PC-9 (cell line): ENCODE results near the gene COL25A1. TPM values are rescaled to one million over a fixed set of nuclear protein-coding genes. Genes with fewer than 3 reads are reported as not detected.

Source experiments
- BruUV-seq: library from RNA; stranded (reverse); fragments of 400-500 nt; replicated peaks from 2 replicates; lab custom pipeline; 2021; lab: Mats Ljungman, UMichigan
- CTCF ChIA-PET: fragments of 300-600 bp; sonication (Branson Sonifier 250); formaldehyde crosslinking; loops from one replicate; lab custom pipeline; 2022; ENCODE audit warnings: antibody characterized with exemption; lab: Charles Lee
- POLR2A ChIA-PET: fragments of 300-600 bp; sonication (Branson Sonifier 250); formaldehyde crosslinking; loops from one replicate; lab custom pipeline; 2022; ENCODE audit warnings: antibody characterized with exemption; ENCODE audit not compliant: unreplicated experiment; lab: Charles Lee
- DNase-seq, 2 experiments: peaks; one replicate each; pipeline versions ENCODE4 v3.0.0 to v3.0.0-alpha.2; 2015 to 2022; ENCODE audit warnings: mixed read lengths in 1 of 2
- H2AFZ ChIP-seq: fragments of 200-600 bp; sonication (generic); 2 replicates; pipeline ENCODE4 v1.8.1; 2017; ENCODE audit warnings: antibody characterized with exemption
- H3F3A ChIP-seq: fragments of 200-600 bp; sonication (generic); 2 replicates; pipeline ENCODE4 v1.8.1; 2017; ENCODE audit warnings: antibody characterized with exemption, mild to moderate bottlenecking, low read depth; ENCODE audit not compliant: insufficient read depth
- H3K27ac ChIP-seq: fragments of 200-600 bp; sonication (generic); 2 replicates; pipeline ENCODE4 v1.6.1; 2016; ENCODE audit warnings: mixed run types
- H3K27me3 ChIP-seq: fragments of 200-600 bp; sonication (generic); 2 replicates; pipeline ENCODE4 v1.6.1; 2016; ENCODE audit warnings: low read depth, mixed run types; ENCODE audit not compliant: insufficient read depth
- H3K36me3 ChIP-seq: fragments of 200-600 bp; sonication (generic); 2 replicates; pipeline ENCODE4 v1.6.1; 2016; ENCODE audit warnings: low read depth, mixed run types
- H3K4me1 ChIP-seq: fragments of 200-600 bp; sonication (generic); replicated peaks from 2 replicates; pipeline ENCODE4 v1.6.1; 2016; ENCODE audit warnings: mixed run types; ENCODE audit not compliant: insufficient read depth
- H3K4me2 ChIP-seq: fragments of 200-600 bp; sonication (generic); 2 replicates; pipeline ENCODE4 v1.6.1; 2017; ENCODE audit warnings: mixed run types
- H3K4me3 ChIP-seq: fragments of 200-600 bp; sonication (generic); 2 replicates; pipeline ENCODE4 v1.6.1; 2016; ENCODE audit warnings: mixed run types
- H3K79me2 ChIP-seq: fragments of 200-600 bp; sonication (generic); 2 replicates; pipeline ENCODE4 v1.6.1; 2017; ENCODE audit warnings: low read depth, mixed run types
- H3K9me2 ChIP-seq: fragments of 200-600 bp; sonication (generic); 2 replicates; pipeline ENCODE4 v1.8.1; 2017; ENCODE audit warnings: mild to moderate bottlenecking; ENCODE audit not compliant: insufficient read depth
- H3K9me3 ChIP-seq: fragments of 200-600 bp; sonication (generic); 2 replicates; pipeline ENCODE4 v1.8.1; 2016; ENCODE audit warnings: low read depth; ENCODE audit not compliant: insufficient read depth
- H4K20me1 ChIP-seq: fragments of 200-600 bp; sonication (generic); 2 replicates; pipeline ENCODE4 v1.8.1; 2017; ENCODE audit not compliant: insufficient read depth
- CTCF ChIP-seq: fragments of 200-600 bp; sonication (generic); conservative IDR thresholded peaks from 2 replicates; pipeline ENCODE4 v1.6.1; 2017; ENCODE audit warnings: mixed run types, antibody characterized with exemption, mild to moderate bottlenecking, moderate library complexity
- EZH2 ChIP-seq: fragments of 200-600 bp; sonication (generic); IDR thresholded peaks from 2 replicates; pipeline ENCODE4 v1.8.0; 2017; ENCODE audit warnings: antibody characterized with exemption, low read depth
- intact Hi-C: fragments of 100-400 bp; cut with micrococcal nuclease; formaldehyde crosslinking; loops from one replicate; pipeline ENCODE4 v1.10.0; 2022; ENCODE audit not compliant: unreplicated experiment
- total RNA-seq: library from RNA; stranded (reverse); gene quantifications from 2 replicates; pipeline ENCODE4 v1.2.3, GENCODE V29; 2021

The COL25A1 gene
- total RNA-seq, 1 experiment from 2014 or later = not detected

- intact Hi-C loops = no loop called here
- H3K4me1 ChIP-seq = no peaks in the 10 kb centered on the region
- H3K4me3 ChIP-seq = no peak overlapping the region
- no peak overlapping the region for H2AFZ ChIP-seq
- H3K4me2 ChIP-seq = no peak overlapping the region
- no peak overlapping the region for H3K27ac ChIP-seq
- TF ChIP-seq CTCF = no peak
- TF ChIP-seq EZH2 = no peak
- no peaks in the 10 kb centered on the region for H3K79me2 ChIP-seq
- no peaks in the 10 kb centered on the region for H3K9me2 ChIP-seq
- no TSS peak for BruUV-seq
- POLR2A ChIA-PET = no interaction called here
- CTCF ChIA-PET = no interaction called here
- no peaks in the 10 kb centered on the region for H3K27me3 ChIP-seq
- H3F3A ChIP-seq = no peaks in the 10 kb centered on the region
- no peaks in the 10 kb centered on the region for H4K20me1 ChIP-seq
- no peaks in the 10 kb centered on the region for H3K9me3 ChIP-seq
- no peak for DNase-seq
- no peaks in the 10 kb centered on the region for H3K36me3 ChIP-seq
These were observed 237.5 kb downstream of the COL25A1 start for GRCh38 chr4:109065006-109065405.

- no peaks in the 10 kb centered on the region for H3K27me3 ChIP-seq
- no peak for DNase-seq
These were observed 249.2 kb downstream of the COL25A1 start for GRCh38 chr4:109053257-109053656.

DNA sequence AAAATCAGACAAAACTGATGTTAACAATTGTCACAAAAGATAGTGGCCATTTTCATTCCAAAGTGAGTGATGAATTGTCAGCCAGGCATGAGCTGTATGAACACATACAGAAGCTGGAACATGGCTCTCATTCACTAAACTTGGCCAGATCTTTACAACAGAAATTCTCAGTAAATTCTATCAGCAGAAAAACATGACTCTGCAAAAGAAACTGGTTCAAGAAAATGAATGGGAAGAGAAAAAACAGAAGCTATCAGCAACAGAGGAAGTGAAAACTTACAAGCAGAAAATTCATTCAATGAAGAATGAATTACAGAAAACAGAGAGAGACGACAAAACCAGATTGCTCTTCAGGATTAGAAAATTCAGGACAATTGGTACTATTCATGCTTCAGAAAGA lies 249.6 kb downstream of the COL25A1 start:
- Histone ChIP-seq H3K27me3 (no peaks in the 10 kb centered on the region), H3K79me2 (no peaks in the 10 kb centered on the region), H3K9me3 (no peaks in the 10 kb centered on the region), H3K4me3 (no peak overlapping the region), H2AFZ (no peak overlapping the region), H4K20me1 (no peaks in the 10 kb centered on the region), H3F3A (no peaks in the 10 kb centered on the region), H3K4me1 (no peaks in the 10 kb centered on the region), H3K4me2 (no peak overlapping the region), H3K27ac (no peak overlapping the region), H3K36me3 (no peaks in the 10 kb centered on the region), H3K9me2 (no peaks in the 10 kb centered on the region)
- CTCF ChIA-PET = no interaction called here
- POLR2A ChIA-PET = no interaction called here
- DNase-seq = no peak
- BruUV-seq = no TSS peak
- TF ChIP-seq CTCF (no peak), EZH2 (no peak)
- intact Hi-C loops = no loop called here

More at GRCh38 chr4:109053257-109053656, 249.2 kb downstream of the COL25A1 start:
- CTCF ChIA-PET = no interaction called here
- Histone ChIP-seq H4K20me1 (no peaks in the 10 kb centered on the region), H3K9me2 (no peaks in the 10 kb centered on the region), H3F3A (no peaks in the 10 kb centered on the region), H3K4me1 (no peaks in the 10 kb centered on the region), H3K4me3 (no peak overlapping the region), H3K36me3 (no peaks in the 10 kb centered on the region), H3K9me3 (no peaks in the 10 kb centered on the region), H3K4me2 (no peak overlapping the region), H3K79me2 (no peaks in the 10 kb centered on the region), H2AFZ (no peak overlapping the region), H3K27ac (no peak overlapping the region)
- intact Hi-C loops = no loop called here
- no TSS peak for BruUV-seq
- no peak for TF ChIP-seq CTCF
- TF ChIP-seq EZH2 = no peak
- POLR2A ChIA-PET = no interaction called here
